Choroid plexus epithelial cell (primary cell): ENCODE results near the gene DNAJB13.
A peak's percentile ranks its signal among the peaks of the same experiment; 100 is the strongest.

ENCODE experiments used
- DNase-seq: peaks from one replicate; pipeline ENCODE4 v3.0.0-alpha.2; 2010; ENCODE audit warnings: low read depth
- H3K4me3 ChIP-seq: 2 replicates; pipeline ENCODE4 v1.5.1; 2011; ENCODE audit warnings: low read depth, mild to moderate bottlenecking, control low read depth, low read length, moderate library complexity
- CTCF ChIP-seq: conservative IDR thresholded peaks from 2 replicates; pipeline ENCODE4 v1.5.1; 2011; ENCODE audit warnings: low read depth, mild to moderate bottlenecking, control low read depth, inconsistent platforms, low read length, moderate library complexity

DNAJB13 gene

GRCh38 chr11:74011360-74012073, 60.7 kb downstream of the DNAJB13 start:
- DNase-seq, result peak; percentile 78
- no peak overlapping the region for H3K4me3 ChIP-seq
- no peak for TF ChIP-seq CTCF

- no peak for TF ChIP-seq CTCF
- H3K4me3 ChIP-seq, result no peak overlapping the region
- DNase-seq, result no peak
These were observed 61.4 kb downstream of the DNAJB13 start for GRCh38 chr11:74012074-74012809.

GRCh38 chr11:74013141-74013540, 62.3 kb downstream of the DNAJB13 start:
- TF ChIP-seq CTCF, result no peak
- H3K4me3 ChIP-seq, result no peak overlapping the region
- no peak for DNase-seq

GRCh38 chr11:74014880-74015279, 64.1 kb downstream of the DNAJB13 start:
- DNase-seq, result no peak

GRCh38 chr11:74015919-74016684, 65.3 kb downstream of the DNAJB13 start:
- DNase-seq, result no peak

More at GRCh38 chr11:74014880-74015279, 64.1 kb downstream of the DNAJB13 start:
- H3K4me3 ChIP-seq, result no peak overlapping the region
- no peak for TF ChIP-seq CTCF

GRCh38 chr11:74017631-74018030, 66.8 kb downstream of the DNAJB13 start:
- no peak for DNase-seq
- no peak overlapping the region for H3K4me3 ChIP-seq
- TF ChIP-seq CTCF, result no peak

More at GRCh38 chr11:74015919-74016684, 65.3 kb downstream of the DNAJB13 start:
- no peak overlapping the region for H3K4me3 ChIP-seq
- TF ChIP-seq CTCF, result no peak
